H1 (cell line): Measurements from ENCODE around the gene MGAT5.

Experiments used
- EP300 ChIP-seq, 2 experiments: IDR thresholded peaks; 1 replicate in 1 of 2; 2 replicates in 1 of 2; pipeline ENCODE4 v1.6.1; 2011 to 2012; ENCODE audit warnings: low read depth in 2 of 2, low read length in 2 of 2, mild to moderate bottlenecking in 2 of 2, borderline replicate concordance in 1 of 2, inconsistent platforms in 1 of 2, moderate library complexity in 1 of 2
- EZH2 ChIP-seq: fragments of 200-600 bp; sonication (generic); IDR thresholded peaks from 2 replicates; pipeline ENCODE4 v1.7.1; 2012; ENCODE audit warnings: low read depth, mild to moderate bottlenecking, moderate library complexity, low read length, inconsistent platforms; ENCODE audit not compliant: severe bottlenecking
- GTF2F1 ChIP-seq: IDR thresholded peaks from 2 replicates; pipeline ENCODE4 v1.6.1; 2012; ENCODE audit warnings: low read depth, low read length, improper control_type of control experiment, borderline replicate concordance
- POLR2A ChIP-seq, 2 experiments: IDR thresholded peaks; 1 replicate in 1 of 2; 2 replicates in 1 of 2; pipeline ENCODE4 v1.6.1; 2011; ENCODE audit warnings: low read depth in 2 of 2, low read length in 2 of 2, mild to moderate bottlenecking in 2 of 2; ENCODE audit errors: control extremely low read depth in 1 of 2
- TEAD4 ChIP-seq: IDR thresholded peaks from 2 replicates; pipeline ENCODE4 v1.6.1; 2012; ENCODE audit warnings: low read depth, low read length, inconsistent platforms, mixed read lengths

- no peak for TF ChIP-seq GTF2F1
- TF ChIP-seq POLR2A (IDR thresholded peaks at IDR 0.05; ENCODE audit: control extremely low read depth in 1 of 2, low read depth in 2 of 2, low read length in 2 of 2) = no peak
- no peak for TF ChIP-seq EZH2
- no peak for TF ChIP-seq TEAD4
- TF ChIP-seq EP300 (IDR thresholded peaks at IDR 0.05; ENCODE audit: borderline replicate concordance in 1 of 2, low read depth in 2 of 2, low read length in 2 of 2) = no peak
Measured at GRCh38 chr2:134413912-134414311, 160.0 kb downstream of the MGAT5 start.
